Peyer's patch (tissue), 4 donors: ENCODE data around the gene SPATA2. TPM values are rescaled to one million over a fixed set of nuclear protein-coding genes. Genes with fewer than 3 reads are reported as not detected.

Source experiments
- DNase-seq, 3 donors: peaks; one replicate each; pipeline ENCODE4 v3.0.0-alpha.2; 2017 to 2019
- H3K27ac ChIP-seq, 4 donors: fragments of 200-600 bp; sonication (generic); one replicate each; pipeline ENCODE4 v1.5.1; 2016 to 2019
- H3K27me3 ChIP-seq, 2 donors: fragments of 200-600 bp; sonication (generic); one replicate each; pipeline ENCODE4 v1.5.1; 2019
- H3K36me3 ChIP-seq, 3 donors: fragments of 200-600 bp; sonication (generic); one replicate each; pipeline ENCODE4 v1.5.1; 2016 to 2019
- H3K4me1 ChIP-seq, 4 donors: fragments of 200-600 bp; sonication (generic); one replicate each; pipeline ENCODE4 v1.5.1; 2016 to 2019
- H3K4me3 ChIP-seq, 4 donors: fragments of 200-600 bp; sonication (generic); 1 replicate in 3 of 4; 2 replicates in 1 of 4; pipeline ENCODE4 v1.5.1; 2016 to 2019; ENCODE audit warnings: mild to moderate bottlenecking in 1 of 4
- H3K9me3 ChIP-seq, 4 donors: fragments of 200-600 bp; sonication (generic); one replicate each; pipeline ENCODE4 v1.5.1; 2016 to 2019; ENCODE audit warnings: mild to moderate bottlenecking in 1 of 4
- POLR2A ChIP-seq, 2 donors: fragments of 450-650 bp; IDR thresholded peaks; one replicate each; pipeline ENCODE4 v1.5.1; 2017; ENCODE audit warnings: antibody characterized with exemption in 2 of 2, mild to moderate bottlenecking in 2 of 2, moderate library complexity in 2 of 2
- total RNA-seq, 4 donors: library from RNA; depleted of rRNA; stranded (reverse); fragments of >200 nt; gene quantifications; one replicate each; pipeline ENCODE4 v1.1.0, GENCODE V29; 2016
- TF ChIP-seq, protein P1 (sequence below), 6 experiments: fragments of 450-650 bp in 4 of 6; fragments of 200-600 bp in 2 of 6; sonication (generic) in 1 of 6; IDR thresholded peaks; one replicate each; pipeline ENCODE4 v1.5.1; 2017 to 2019; ENCODE audit warnings: antibody characterized with exemption in 6 of 6, mild to moderate bottlenecking in 3 of 6, moderate library complexity in 1 of 6

The SPATA2 gene
- total RNA-seq, 4 donors from 2014 or later = 4.1 to 19.8 (median 14.0) TPM

DNA sequence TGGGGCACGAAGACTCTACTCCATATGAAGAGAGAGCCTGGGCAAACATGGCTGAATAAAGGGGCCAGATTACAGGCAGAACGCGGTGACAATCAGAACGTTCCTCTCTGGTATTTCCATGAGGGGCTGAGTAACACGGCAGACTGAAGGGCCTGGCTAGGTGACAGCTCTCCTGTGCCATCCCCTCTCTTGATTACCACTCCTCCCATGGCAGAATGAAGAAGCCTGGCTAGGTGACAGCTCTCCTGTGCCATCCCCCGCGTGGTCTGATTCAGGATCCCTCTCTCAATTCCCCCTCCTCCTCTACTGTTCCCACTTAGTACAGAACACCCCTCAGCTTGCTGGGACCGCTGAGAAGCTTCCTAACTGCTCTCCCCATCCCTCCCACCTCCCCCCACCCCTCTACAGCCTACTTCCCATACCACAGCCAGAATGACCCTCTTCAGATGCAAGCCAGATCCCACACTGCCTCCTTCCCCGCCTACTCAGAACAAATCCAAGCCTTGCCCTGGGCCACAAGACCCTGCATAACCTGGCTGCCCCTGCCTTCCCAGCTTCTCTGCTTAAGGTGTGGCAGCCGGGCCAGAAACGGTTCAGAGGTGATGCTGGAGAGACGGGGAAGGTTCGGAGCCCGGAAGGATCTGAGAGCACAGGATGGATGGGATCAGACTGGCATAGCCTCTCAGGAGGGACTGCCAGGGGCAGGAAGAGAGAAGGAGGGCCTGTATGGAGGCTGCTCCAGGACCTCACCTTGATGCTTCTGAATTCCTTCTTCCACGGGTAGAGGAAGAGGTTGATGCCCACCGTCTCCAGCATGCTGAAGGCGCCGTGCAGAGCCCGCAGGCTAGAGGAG lies 7.7 kb downstream of the SPATA2 start:
- no peaks in the 10 kb centered on the region for H3K9me3 ChIP-seq
- TF ChIP-seq, protein P1, sequence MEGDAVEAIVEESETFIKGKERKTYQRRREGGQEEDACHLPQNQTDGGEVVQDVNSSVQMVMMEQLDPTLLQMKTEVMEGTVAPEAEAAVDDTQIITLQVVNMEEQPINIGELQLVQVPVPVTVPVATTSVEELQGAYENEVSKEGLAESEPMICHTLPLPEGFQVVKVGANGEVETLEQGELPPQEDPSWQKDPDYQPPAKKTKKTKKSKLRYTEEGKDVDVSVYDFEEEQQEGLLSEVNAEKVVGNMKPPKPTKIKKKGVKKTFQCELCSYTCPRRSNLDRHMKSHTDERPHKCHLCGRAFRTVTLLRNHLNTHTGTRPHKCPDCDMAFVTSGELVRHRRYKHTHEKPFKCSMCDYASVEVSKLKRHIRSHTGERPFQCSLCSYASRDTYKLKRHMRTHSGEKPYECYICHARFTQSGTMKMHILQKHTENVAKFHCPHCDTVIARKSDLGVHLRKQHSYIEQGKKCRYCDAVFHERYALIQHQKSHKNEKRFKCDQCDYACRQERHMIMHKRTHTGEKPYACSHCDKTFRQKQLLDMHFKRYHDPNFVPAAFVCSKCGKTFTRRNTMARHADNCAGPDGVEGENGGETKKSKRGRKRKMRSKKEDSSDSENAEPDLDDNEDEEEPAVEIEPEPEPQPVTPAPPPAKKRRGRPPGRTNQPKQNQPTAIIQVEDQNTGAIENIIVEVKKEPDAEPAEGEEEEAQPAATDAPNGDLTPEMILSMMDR (IDR thresholded peaks at IDR 0.05) = no peak
- no peak for TF ChIP-seq POLR2A (IDR thresholded peaks at IDR 0.05)
- H3K4me3 ChIP-seq = no peak overlapping the region
- no peak for DNase-seq
- peaks cover 0 to 48% (median 0%) of the 10 kb centered on the region in 3 donors for H3K36me3 ChIP-seq
- no peak overlapping the region for H3K27ac ChIP-seq
- H3K4me1 ChIP-seq = peaks cover 0 to 32% (median 8%) of the 10 kb centered on the region in 4 donors
- H3K27me3 ChIP-seq = no peaks in the 10 kb centered on the region

DNA sequence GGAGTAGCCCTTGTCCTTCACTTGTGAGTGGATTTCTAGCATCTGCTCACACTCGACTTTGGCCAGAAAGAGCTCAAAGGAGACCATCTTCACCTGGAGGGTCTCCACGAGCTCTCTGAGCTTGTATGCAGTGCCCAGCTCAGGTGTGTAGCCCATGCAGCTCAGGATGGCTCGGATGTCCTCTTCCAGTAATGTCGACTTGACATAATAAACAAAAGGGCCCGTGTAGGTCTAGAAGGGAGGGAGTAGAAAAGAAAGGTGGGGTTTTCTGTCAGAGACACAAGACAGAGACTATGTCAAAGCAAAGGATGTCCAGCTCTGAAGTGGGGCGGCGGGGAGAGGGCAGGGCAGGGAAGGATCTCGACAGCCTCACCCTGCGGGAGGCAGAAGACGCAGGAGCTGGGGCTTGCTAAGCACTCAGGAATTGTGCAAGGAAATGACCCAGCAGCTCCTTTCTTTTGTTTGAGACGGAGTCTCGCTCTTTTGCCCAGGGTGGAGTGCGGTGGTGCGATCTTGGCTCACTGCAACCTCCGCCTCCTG lies 8.6 kb downstream of the SPATA2 start:
- peaks cover 0 to 23% (median 8%) of the 10 kb centered on the region in 4 donors for H3K4me1 ChIP-seq
- no peak overlapping the region for H3K27ac ChIP-seq
- no peak for DNase-seq
- no peaks in the 10 kb centered on the region for H3K27me3 ChIP-seq
- H3K9me3 ChIP-seq = no peaks in the 10 kb centered on the region
- H3K36me3 ChIP-seq = peaks cover 0 to 48% (median 0%) of the 10 kb centered on the region in 3 donors
- TF ChIP-seq POLR2A (IDR thresholded peaks at IDR 0.05) = no peak
- TF ChIP-seq, protein P1 (IDR thresholded peaks at IDR 0.05) = no peak
- H3K4me3 ChIP-seq = no peak overlapping the region

DNA sequence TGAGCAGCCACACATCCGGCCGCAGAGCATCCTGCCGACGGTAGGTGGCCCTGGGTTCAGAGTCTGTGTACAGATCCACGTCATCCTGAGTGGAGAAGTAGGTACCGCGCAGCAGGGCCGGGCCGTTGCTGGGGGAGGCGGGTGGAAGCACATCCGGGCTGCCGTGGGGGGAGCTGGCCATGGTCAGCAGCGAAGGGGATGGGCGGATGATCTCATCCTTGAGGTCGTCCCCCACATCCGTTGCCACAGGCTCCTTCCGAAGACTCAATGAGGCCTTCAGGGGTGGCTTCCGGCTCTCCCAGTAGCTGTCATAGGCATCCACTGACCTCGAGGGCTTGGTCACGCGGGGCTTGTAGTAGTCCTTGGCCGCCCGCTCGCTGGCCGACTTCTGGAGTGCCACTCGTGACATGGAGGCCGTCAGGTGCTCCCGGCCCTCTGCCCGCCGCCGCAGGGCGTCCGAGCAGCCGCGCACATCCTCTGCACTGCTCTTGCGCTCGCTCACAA lies 9.2 kb downstream of the SPATA2 start:
- Histone ChIP-seq H3K36me3 (peaks cover 0 to 48% (median 0%) of the 10 kb centered on the region in 3 donors), H3K27me3 (no peaks in the 10 kb centered on the region), H3K4me1 (peaks cover 0 to 17% (median 8%) of the 10 kb centered on the region in 4 donors), H3K9me3 (no peaks in the 10 kb centered on the region), H3K4me3 (no peak overlapping the region), H3K27ac (no peak overlapping the region)
- no peak for TF ChIP-seq POLR2A (IDR thresholded peaks at IDR 0.05)
- TF ChIP-seq, protein P1 (IDR thresholded peaks at IDR 0.05) = no peak
- no peak for DNase-seq

DNA sequence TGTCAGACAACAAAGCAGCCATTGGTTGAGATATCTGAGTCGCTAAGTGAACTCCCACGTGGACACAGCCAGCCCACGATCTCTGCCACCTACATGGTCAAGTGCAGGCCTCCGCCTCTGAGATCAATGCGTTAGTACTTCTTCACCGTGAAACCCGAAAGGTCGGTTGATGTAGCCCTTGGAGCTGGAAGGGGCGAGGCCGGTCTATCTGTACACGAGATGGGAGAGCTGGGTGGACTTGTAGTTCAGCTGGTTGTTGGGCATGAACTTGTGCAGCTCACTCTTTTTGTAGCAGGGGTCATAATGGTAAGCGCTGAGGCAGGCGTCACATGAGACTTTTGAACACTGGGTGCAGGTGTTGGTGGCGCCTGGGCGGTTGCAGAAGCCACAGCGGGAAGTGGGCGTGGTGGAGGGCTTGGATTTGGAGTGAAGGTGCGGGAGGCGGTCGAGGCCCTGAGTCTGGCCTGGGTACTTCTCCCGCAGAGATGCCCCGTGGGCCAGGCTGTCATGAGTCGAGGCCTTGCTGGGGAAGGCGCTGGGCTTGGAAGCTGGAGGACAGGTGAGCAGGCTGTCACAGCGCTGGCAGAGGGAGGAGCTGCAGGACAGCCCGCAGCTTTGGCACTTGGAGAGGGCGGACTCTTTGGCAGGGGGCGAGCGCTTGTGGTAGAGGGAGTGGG lies 9.8 kb downstream of the SPATA2 start:
- H3K27me3 ChIP-seq = no peaks in the 10 kb centered on the region
- peaks cover 0 to 12% (median 8%) of the 10 kb centered on the region in 4 donors for H3K4me1 ChIP-seq
- TF ChIP-seq, protein P1 (IDR thresholded peaks at IDR 0.05) = no peak
- TF ChIP-seq POLR2A (IDR thresholded peaks at IDR 0.05) = no peak
- H3K4me3 ChIP-seq = no peak overlapping the region
- DNase-seq = no peak
- no peak overlapping the region for H3K27ac ChIP-seq
- H3K9me3 ChIP-seq = no peaks in the 10 kb centered on the region
- H3K36me3 ChIP-seq = peaks cover 0 to 48% (median 0%) of the 10 kb centered on the region in 3 donors

DNA sequence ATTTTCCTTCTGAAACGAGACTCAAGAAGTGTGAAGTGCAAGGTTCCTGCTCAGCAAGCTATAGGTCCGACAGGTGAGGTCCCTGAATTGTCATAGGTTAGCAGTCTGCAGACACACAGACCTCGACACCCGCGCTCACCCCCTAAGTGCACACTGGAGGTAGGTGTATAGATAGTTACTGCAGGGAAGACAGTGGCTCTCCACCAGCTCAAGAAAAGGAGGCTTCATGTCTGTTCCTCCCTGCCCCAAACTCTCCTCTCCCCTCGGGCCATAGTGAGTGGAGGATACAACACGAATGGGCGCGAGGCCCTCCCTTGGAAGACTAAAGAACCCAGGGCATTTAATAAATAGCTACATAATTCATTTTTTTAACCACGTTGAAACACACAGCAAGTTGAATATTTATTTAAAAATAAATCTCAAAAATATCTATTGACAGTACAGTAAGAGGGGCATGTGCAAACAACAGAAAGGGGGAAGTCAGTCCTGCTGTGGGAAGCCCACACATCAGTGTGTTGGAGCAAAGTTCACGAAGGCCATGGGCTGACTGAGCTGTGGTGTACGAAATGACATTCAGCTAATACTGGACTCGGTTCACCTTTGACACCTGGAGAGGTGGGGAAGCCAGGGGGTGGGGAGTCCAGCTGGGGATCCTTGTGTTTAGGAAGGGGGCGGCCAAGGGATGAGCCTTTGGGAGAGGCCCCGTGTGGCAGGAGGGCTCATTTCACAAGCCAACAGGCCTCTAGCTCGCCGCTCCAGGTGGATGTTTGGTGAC lies 10.7 kb downstream of the SPATA2 start:
- peaks cover 0 to 3% (median 1%) of the 10 kb centered on the region in 4 donors for H3K4me1 ChIP-seq
- TF ChIP-seq, protein P1 (IDR thresholded peaks at IDR 0.05) = no peak
- no peak for TF ChIP-seq POLR2A (IDR thresholded peaks at IDR 0.05)
- H3K36me3 ChIP-seq = peaks cover 0 to 48% (median 0%) of the 10 kb centered on the region in 3 donors

More for the DNA sequence above, 10.7 kb downstream of the SPATA2 start:
- no peaks in the 10 kb centered on the region for H3K27me3 ChIP-seq
- H3K9me3 ChIP-seq = no peaks in the 10 kb centered on the region
- no peak overlapping the region for H3K27ac ChIP-seq
- no peak overlapping the region for H3K4me3 ChIP-seq
- peak in 1 of 3 donors; percentile 25 for DNase-seq
